Measurements from ENCODE around the gene RSRP1. TPM values are rescaled to one million over a fixed set of nuclear protein-coding genes. Genes with fewer than 3 reads are reported as not detected.

RSRP1 gene
- total and polyA plus RNA-seq, 2 experiments from 2014 or later = 91.4 to 93.7 TPM

DNA sequence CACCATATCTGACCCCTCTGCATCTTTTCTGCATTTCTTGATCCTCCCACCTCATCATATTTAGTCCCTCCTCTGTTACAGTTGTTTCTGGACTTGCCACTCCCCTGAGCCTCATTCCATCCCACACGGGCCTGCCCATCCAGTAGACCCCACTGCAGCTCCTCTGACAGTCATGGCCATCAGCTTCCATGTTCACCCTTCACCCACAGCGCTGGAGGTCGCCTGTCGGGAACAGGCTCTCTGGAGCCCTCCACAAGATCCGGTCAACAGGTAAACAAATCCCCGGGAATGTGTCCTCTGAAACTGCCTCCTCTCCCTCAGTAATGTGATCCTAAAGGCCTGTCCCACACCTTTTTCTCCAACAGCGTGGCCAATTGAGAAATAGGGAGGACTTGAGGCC is 46.2 kb downstream of the RSRP1 start (continued):
- TF ChIP-seq, protein P1, sequence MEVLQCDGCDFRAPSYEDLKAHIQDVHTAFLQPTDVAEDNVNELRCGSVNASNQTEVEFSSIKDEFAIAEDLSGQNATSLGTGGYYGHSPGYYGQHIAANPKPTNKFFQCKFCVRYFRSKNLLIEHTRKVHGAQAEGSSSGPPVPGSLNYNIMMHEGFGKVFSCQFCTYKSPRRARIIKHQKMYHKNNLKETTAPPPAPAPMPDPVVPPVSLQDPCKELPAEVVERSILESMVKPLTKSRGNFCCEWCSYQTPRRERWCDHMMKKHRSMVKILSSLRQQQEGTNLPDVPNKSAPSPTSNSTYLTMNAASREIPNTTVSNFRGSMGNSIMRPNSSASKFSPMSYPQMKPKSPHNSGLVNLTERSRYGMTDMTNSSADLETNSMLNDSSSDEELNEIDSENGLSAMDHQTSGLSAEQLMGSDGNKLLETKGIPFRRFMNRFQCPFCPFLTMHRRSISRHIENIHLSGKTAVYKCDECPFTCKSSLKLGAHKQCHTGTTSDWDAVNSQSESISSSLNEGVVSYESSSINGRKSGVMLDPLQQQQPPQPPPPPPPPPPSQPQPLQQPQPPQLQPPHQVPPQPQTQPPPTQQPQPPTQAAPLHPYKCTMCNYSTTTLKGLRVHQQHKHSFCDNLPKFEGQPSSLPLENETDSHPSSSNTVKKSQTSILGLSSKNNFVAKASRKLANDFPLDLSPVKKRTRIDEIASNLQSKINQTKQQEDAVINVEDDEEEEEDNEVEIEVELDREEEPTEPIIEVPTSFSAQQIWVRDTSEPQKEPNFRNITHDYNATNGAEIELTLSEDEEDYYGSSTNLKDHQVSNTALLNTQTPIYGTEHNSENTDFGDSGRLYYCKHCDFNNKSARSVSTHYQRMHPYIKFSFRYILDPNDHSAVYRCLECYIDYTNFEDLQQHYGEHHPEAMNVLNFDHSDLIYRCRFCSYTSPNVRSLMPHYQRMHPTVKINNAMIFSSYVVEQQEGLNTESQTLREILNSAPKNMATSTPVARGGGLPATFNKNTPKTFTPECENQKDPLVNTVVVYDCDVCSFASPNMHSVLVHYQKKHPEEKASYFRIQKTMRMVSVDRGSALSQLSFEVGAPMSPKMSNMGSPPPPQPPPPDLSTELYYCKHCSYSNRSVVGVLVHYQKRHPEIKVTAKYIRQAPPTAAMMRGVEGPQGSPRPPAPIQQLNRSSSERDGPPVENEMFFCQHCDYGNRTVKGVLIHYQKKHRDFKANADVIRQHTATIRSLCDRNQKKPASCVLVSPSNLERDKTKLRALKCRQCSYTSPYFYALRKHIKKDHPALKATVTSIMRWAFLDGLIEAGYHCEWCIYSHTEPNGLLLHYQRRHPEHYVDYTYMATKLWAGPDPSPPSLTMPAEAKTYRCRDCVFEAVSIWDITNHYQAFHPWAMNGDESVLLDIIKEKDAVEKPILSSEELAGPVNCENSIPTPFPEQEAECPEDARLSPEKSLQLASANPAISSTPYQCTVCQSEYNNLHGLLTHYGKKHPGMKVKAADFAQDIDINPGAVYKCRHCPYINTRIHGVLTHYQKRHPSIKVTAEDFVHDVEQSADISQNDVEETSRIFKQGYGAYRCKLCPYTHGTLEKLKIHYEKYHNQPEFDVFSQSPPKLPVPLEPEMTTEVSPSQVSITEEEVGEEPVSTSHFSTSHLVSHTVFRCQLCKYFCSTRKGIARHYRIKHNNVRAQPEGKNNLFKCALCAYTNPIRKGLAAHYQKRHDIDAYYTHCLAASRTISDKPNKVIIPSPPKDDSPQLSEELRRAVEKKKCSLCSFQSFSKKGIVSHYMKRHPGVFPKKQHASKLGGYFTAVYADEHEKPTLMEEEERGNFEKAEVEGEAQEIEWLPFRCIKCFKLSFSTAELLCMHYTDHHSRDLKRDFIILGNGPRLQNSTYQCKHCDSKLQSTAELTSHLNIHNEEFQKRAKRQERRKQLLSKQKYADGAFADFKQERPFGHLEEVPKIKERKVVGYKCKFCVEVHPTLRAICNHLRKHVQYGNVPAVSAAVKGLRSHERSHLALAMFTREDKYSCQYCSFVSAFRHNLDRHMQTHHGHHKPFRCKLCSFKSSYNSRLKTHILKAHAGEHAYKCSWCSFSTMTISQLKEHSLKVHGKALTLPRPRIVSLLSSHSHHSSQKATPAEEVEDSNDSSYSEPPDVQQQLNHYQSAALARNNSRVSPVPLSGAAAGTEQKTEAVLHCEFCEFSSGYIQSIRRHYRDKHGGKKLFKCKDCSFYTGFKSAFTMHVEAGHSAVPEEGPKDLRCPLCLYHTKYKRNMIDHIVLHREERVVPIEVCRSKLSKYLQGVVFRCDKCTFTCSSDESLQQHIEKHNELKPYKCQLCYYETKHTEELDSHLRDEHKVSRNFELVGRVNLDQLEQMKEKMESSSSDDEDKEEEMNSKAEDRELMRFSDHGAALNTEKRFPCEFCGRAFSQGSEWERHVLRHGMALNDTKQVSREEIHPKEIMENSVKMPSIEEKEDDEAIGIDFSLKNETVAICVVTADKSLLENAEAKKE (CRISPR knock-in tag; IDR thresholded peaks at IDR 0.05) = no peak
- TF ChIP-seq EZH2 (IDR thresholded peaks at IDR 0.05; ENCODE audit: low read depth, unreplicated experiment) = no peak
- no peak for TF ChIP-seq CREB1 (CRISPR knock-in tag; IDR thresholded peaks at IDR 0.05; ENCODE audit: low read depth)
- no peak for TF ChIP-seq NANOG (IDR thresholded peaks at IDR 0.05; ENCODE audit: borderline replicate concordance)
- TF ChIP-seq ZNF114 (CRISPR knock-in tag; IDR thresholded peaks at IDR 0.05) = no peak
- TF ChIP-seq ETS1 (IDR thresholded peaks at IDR 0.05) = no peak
- no peak for TF ChIP-seq POLR2AphosphoS5 (IDR thresholded peaks at IDR 0.05; ENCODE audit: low read depth)
- TF ChIP-seq REST (IDR thresholded peaks at IDR 0.05; ENCODE audit: unreplicated experiment) = no peak
- TF ChIP-seq ZNF331 (CRISPR knock-in tag; IDR thresholded peaks at IDR 0.05; ENCODE audit: low read depth) = no peak
